ENCODE results near the gene TUBB8.
"Not testable (repeated sequence)": the region's sequence is repeated elsewhere in the genome, so short reads cannot be mapped to it uniquely, and the experiment has no call there.

The TUBB8 gene

DNA sequence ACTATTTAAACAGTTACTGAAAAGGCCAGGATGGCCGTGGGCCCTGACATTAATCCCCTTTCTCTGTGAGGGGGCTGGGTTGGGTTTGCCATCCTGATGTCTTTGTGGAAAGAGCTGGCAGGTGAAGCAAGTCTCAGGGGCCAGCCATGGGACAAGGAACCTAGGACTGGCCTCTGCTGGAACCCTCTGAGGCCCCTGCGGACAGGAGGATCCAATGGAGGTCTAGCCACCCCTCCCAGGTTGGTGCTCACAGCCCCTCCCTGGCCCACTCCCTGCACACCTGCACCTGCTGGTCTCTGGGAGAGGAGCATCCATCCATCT, 35.8 kb downstream of the TUBB8 start:
- not testable (repeated sequence) for DNase-seq

- DNase-seq, result not testable (repeated sequence)
Measured at GRCh38 chr10:12444-13314, 36.4 kb downstream of the TUBB8 start.

DNA sequence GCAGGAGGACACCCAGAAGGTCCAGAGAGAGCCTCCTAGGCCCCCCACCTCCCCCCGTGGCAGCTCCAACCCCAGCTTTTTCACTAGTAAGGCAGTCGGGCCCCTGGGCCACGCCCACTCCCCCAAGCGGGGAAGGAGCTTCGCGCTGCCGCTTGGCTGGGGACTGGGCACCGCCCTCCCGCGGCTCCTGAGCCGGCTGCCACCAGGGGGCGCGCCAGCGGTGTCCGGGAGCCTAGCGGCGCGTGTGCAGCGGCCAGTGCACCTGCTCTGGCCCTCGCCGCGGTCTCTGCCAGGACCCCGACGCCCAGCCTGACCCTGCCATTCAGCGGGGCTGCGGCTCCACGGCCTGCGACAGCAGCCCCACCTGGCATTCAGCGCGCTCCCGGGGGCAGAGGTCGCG, 37.8 kb downstream of the TUBB8 start:
- not testable (repeated sequence) for DNase-seq

GRCh38 chr10:10261-10971, 38.7 kb downstream of the TUBB8 start:
- peak; percentile 30 for DNase-seq

Measured in activated CD4-positive, alpha-beta T cell treated with anti-CD3 and anti-CD28 coated beads, Interleukin-2, Interleukin-6, amounts not matched to agents 100 ng/mL and 50 ng/mL, durations not matched to agents 16 hours and 8 hours (primary cell).